Coronary artery (tissue), 2 donors: ENCODE measurements around the gene MET.

ENCODE experiments used
- DNase-seq: peaks from one replicate; pipeline ENCODE4 v3.0.0-alpha.2; 2017; ENCODE audit warnings: low spot score
- H3K27ac ChIP-seq, 2 donors: fragments of 200-600 bp; sonication (generic); one replicate each; pipeline ENCODE4 v1.5.1; 2016 to 2019
- H3K4me3 ChIP-seq: fragments of 200-600 bp; sonication (generic); 2 replicates; pipeline ENCODE4 v1.5.1; 2016; ENCODE audit warnings: mild to moderate bottlenecking, moderate library complexity
- CTCF ChIP-seq: fragments of 200-600 bp; sonication (generic); IDR thresholded peaks from one replicate; pipeline ENCODE4 v1.5.1; 2019; ENCODE audit warnings: antibody characterized with exemption

The MET gene

GRCh38 chr7:116732788-116733694 lies 61.0 kb downstream of the MET start:
- no peak for TF ChIP-seq CTCF
- Histone ChIP-seq H3K27ac (no peak overlapping the region), H3K4me3 (no peak overlapping the region)
- DNase-seq = no peak

- no peak for DNase-seq
- Histone ChIP-seq H3K27ac (no peak overlapping the region), H3K4me3 (no peak overlapping the region)
- TF ChIP-seq CTCF = no peak
Measured at GRCh38 chr7:116733924-116734580, 62.1 kb downstream of the MET start.

GRCh38 chr7:116734710-116735109 lies 62.7 kb downstream of the MET start:
- DNase-seq = no peak
- Histone ChIP-seq H3K4me3 (no peak overlapping the region), H3K27ac (no peak overlapping the region)
- TF ChIP-seq CTCF = no peak

- TF ChIP-seq CTCF = no peak
- Histone ChIP-seq H3K4me3 (no peak overlapping the region), H3K27ac (no peak overlapping the region)
- no peak for DNase-seq
Measured at GRCh38 chr7:116736927-116737715, 65.1 kb downstream of the MET start.

- DNase-seq = no peak
- no peak for TF ChIP-seq CTCF
- H3K27ac ChIP-seq = no peak overlapping the region
- no peak overlapping the region for H3K4me3 ChIP-seq
Measured at GRCh38 chr7:116738378-116738777, 66.4 kb downstream of the MET start.

- no peak for TF ChIP-seq CTCF
- DNase-seq = no peak
- no peak overlapping the region for H3K4me3 ChIP-seq
- no peak overlapping the region for H3K27ac ChIP-seq
Measured at GRCh38 chr7:116739307-116739706, 67.3 kb downstream of the MET start.
